NAMALWA (cell line): Measurements from ENCODE around the gene HSPA1A.
"Not testable (repeated sequence)": the region's sequence is repeated elsewhere in the genome, so short reads cannot be mapped to it uniquely, and the experiment has no call there.

Source experiments
- DNase-seq: peaks from one replicate; pipeline ENCODE4 v3.0.0-alpha.2; 2015; ENCODE audit warnings: low spot score

HSPA1A gene

GRCh38 chr6:31836474-31837368, 21.4 kb downstream of the HSPA1A start:
- DNase-seq: no peak

GRCh38 chr6:31837369-31838113, 22.2 kb downstream of the HSPA1A start:
- no peak for DNase-seq

- not testable (repeated sequence) for DNase-seq
These were observed 22.8 kb downstream of the HSPA1A start for GRCh38 chr6:31838114-31838553.

DNA sequence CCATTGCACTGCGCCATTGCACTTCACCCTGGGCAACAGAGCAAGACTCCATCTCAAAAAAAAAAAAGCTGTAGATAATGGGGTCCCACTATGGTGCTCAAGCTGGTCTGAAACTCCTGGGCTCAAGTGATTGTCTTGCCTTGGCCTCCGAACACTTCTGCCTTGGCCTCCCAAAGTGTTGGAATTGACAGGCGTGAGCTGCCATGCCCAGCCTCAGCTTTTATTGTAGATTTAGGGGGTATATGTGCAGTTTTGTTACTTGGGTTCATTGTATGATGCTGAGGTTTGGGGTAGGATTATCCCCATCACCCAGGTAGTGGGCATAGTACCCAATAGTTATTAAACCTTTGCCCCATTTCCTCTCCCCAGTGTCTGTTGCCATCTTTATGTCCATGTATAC, 23.6 kb downstream of the HSPA1A start:
- DNase-seq: no peak

DNA sequence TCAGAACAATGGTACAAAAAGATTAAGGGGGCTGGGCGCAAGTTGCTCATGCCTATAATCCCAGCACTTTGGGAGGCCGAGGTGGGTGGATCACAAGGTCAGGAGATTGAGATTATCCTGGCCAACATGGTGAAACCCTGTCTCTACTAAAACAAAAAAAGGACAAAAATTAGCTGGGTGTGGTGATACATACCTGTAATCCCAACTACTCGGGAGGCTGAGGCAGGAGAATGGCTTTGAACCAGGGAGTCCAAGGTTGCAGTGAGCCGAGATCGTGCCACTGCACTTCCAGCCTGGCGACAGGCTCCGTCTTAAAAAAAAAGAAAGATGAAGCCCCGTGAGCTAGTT, 24.4 kb downstream of the HSPA1A start:
- DNase-seq: not testable (repeated sequence)

- DNase-seq: no peak
These were observed 26.7 kb downstream of the HSPA1A start for GRCh38 chr6:31842053-31842452.

DNA sequence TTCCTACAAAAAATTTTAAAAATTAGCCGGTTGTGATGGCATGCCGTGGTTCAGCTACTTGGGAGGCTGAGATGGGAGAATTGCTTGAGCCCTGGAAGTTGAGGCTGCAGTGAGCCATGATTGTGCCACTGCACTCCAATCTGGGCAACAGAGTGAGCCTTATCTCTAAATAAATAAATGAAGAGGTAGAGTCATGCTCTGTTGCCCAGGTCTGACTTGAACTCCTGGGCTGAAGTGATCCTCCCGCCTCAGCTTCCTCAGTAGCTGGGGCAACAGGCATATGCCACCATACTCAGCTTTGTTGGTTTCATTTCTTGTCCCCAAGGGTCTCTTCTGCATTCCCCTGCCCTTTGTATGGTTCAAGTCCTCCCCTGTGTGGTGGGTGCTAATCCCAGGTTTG, 29.2 kb downstream of the HSPA1A start:
- no peak for DNase-seq

GRCh38 chr6:31847276-31847978, 32.1 kb downstream of the HSPA1A start:
- DNase-seq: no peak

DNA sequence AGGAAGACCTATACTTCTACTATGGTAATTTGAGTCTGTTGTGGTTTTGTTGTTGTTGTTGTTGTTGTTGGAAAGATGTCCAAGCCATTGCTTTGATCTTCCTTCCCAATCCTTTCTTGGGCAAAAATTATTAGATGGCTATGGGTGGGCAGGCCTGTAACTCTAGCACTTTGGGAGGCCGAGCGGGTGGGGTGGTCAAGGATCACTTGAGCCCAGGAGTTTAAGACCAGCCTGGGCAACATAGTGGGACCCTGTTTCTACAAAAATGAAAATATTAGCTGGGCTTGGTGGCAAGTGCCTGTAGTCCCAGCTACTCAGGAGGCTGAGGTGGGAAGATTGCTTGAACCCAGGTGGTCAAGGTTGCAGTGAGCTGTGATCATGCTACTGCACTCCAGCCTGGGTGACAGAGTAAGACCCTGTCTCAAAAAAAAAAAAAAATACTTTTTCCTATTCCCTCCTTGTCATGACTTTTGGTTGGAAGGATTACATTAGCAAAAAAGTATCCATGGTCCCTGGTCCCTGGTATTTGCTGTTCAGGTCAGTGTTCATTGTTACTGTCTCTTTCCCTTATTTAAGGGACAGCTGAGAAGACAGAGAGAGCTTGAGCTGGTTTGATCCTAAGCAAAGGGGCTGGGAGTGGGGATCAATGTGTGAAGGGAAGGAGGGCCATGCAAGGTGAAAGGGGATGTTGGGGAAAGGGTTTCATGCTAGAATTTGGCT, 35.6 kb downstream of the HSPA1A start:
- DNase-seq: no peak

DNA sequence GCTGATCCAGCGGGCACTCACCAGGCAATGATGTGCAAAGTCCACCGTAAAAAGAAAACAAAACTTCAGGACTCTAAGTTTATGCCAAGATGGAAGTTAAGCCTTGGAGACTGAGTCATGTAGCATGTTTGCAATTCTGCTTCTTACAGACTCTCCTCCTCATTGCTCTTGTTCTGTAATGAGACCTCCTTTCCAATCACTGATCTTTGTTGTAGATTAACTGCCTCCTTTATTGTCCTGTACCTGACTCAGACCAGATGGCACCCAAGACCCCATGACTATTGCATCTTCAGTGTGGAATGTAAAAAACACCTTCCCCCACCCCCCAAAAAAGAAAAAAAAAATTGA, 36.1 kb downstream of the HSPA1A start:
- DNase-seq: no peak

- DNase-seq: not testable (repeated sequence)
These were observed 36.8 kb downstream of the HSPA1A start for GRCh38 chr6:31851980-31852718.

DNA sequence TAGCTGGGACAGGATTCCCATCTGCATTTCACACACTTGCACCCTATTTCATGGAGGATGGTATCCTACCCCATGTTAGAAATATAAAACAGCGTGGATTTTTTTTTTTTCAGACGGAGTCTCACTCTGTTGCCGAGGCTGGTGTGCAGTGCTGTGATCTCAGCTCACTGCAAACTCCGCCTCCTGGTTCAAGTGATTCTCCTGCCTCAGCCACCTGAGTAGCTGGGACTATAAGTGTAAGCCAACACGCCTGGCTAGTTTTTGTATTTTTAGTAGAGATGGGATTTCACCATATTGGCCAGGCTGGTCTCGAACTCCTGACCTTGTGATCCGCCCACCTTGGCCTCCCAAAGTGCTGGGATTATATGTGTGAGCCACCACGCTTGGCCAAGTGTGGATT, 42.4 kb downstream of the HSPA1A start:
- DNase-seq: not testable (repeated sequence)

- no peak for DNase-seq
These were observed 43.4 kb downstream of the HSPA1A start for GRCh38 chr6:31858707-31859106.

- no peak for DNase-seq
These were observed 44.6 kb downstream of the HSPA1A start for GRCh38 chr6:31859923-31860322.

DNA sequence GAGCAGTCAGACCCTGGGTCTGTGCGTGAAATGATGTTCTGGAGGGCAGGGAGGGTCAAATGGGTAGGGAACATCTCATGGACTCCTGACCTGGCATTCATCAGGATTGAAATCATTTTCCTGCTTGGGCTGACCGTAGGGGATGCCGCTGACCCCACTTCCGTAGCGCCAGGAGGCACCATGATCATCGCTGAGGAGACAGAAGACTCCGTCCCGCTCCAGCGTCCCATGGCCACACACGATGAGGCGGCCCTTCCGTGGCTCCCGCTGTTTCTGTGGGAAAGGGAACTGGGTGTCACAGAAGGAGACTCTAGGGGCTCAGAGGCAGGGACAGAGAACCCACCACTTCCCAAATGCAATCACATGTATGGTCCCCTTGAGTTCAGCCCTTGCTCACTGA, 45.0 kb downstream of the HSPA1A start:
- no peak for DNase-seq

DNA sequence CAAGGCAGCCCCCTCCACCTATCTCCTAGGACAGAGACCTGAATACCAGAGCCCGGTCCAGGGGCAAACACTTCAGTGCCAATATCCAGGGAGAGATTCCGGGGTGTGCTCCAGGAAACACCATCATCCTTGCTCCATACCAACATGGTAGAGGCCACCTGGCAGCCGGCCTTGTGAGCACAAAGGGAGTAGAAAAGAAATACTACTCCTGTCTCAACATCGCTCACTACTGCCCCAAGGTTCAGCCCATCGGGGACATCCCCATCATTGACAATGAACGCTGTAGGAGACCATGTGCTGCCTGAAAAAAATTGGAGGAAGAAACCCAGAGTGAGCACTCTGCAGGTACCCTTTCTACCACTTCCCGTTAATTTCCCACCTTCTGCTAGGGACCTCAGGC, 45.8 kb downstream of the HSPA1A start:
- DNase-seq: no peak

GRCh38 chr6:31861919-31862343, 46.6 kb downstream of the HSPA1A start:
- no peak for DNase-seq

DNA sequence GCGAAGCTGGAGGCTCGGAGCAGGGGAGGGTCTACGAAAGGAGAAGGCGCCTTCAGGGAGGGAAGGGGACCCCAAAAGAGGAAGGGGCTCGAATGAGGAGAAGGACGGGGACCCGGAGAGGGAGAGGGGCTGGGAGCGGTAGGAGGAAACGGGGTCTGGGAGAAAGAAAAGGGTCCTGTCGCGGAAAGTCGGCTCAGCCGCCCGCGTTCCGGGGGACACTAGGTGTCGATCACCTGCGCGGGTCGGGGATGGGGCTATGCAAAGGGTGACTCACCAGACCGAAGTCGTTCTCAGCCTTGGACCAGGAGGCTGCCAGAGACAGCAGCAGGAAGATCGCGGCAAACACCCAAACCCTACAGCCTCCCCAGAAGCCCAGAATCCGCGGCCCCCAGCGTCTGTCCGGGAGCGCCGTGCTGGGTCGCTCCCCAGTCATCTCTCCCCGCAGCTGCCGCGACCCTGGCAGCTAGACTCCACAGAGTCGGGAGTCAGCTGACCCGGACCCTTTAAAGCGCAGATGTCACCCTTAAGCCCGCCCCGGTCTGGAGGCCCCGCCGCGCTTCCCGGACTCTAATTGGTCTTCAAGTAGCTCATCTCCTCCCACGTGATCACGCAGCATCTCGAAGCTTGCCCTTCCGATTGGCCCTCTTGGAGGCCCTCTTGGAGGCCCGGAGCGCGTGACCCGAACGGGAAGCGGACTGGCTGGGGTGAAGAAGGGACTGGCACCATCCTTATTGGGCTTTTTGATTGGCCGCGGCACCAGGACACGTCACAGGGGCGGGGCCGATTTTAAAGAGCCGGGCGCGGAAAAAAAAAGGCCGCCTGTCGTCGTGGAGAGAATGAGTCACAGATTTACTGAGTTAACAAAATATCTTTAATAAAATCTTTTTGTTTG, 47.2 kb downstream of the HSPA1A start, which contains the start of gene NEU1:
Gene NEU1 (minus strand): TSS at position 478 of the 892 bp plus-strand sequence. CDS start 45 bp downstream, at position 433.
- DNase-seq: peak; percentile 100

DNA sequence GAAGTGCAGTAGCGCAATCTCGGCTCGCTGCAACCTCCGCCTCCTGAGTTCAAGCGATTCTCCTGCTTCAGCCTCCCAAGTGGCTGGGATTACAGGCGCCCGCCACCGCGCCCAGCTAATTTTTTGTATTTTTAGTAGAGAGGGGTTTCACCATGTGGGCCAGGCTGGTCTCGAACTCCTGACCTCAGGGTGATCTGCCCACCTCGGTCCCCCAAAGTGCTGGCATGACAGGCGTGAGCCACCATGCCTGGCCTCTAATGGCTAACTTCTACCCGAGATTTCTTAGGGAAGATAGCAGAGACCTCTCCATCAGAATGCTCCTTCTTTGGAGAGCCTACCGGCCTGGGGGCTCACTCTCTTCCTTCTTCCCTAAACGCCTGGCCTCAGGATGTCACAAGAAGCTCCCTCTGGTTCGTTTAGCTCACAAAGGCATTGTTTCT, 48.8 kb downstream of the HSPA1A start:
- DNase-seq: not testable (repeated sequence)

DNA sequence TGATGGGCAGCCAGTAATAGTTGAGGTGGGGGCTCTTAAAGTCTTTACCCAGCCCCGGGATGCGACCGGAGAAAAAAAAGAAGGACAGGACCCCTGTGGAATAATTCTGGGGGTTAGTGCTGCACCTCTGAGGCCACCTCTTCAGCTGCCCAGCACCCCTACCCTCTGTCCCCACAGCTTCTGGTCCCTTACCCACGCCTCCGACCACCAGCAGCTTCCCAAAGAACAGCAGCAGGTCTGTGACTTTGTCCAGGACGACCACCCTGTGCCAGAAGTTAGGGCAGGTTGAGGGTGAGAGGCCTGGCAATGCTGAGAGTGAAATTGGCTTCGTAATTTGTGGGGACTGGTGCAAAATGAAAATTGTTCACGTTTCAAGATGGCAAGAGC, 49.5 kb downstream of the HSPA1A start:
- no peak for DNase-seq
